Hematopoietic multipotent progenitor cell treated with erythropoietin and hydrocortisone succinate and interleukin-3 and kit ligand, for 4 days (in vitro differentiated cells): Measurements from ENCODE around the gene ADTRP.

ENCODE experiments used
- DNase-seq: peaks from one replicate; pipeline ENCODE4 v3.0.0-alpha.2; 2015

The ADTRP gene

GRCh38 chr6:11778648-11779328 is at the start of gene ADTRP:
Gene ADTRP (minus strand): TSS chr6:11778803. CDS start chr6:11778759, 44 bp downstream.
- peak; percentile 54 for DNase-seq

- DNase-seq = no peak
Observed at GRCh38 chr6:11826779-11827178, 48.2 kb upstream of the ADTRP start.

- no peak for DNase-seq
Observed at GRCh38 chr6:11824986-11825385, 46.4 kb upstream of the ADTRP start.

- DNase-seq = peak; percentile 45
Observed at GRCh38 chr6:11822346-11822745, 43.7 kb upstream of the ADTRP start.

GRCh38 chr6:11821781-11822180 is 43.2 kb upstream of the ADTRP start:
- DNase-seq = no peak

- DNase-seq = no peak
Observed at GRCh38 chr6:11820821-11821220, 42.2 kb upstream of the ADTRP start.

GRCh38 chr6:11819486-11819885 is 40.9 kb upstream of the ADTRP start:
- DNase-seq = no peak

- DNase-seq = no peak
Observed at GRCh38 chr6:11815231-11815630, 36.6 kb upstream of the ADTRP start.

GRCh38 chr6:11814819-11815218 is 36.2 kb upstream of the ADTRP start:
- no peak for DNase-seq

GRCh38 chr6:11814106-11814505 is 35.5 kb upstream of the ADTRP start:
- no peak for DNase-seq

GRCh38 chr6:11813606-11814005 is 35.0 kb upstream of the ADTRP start:
- DNase-seq = no peak

- DNase-seq = no peak
Observed at GRCh38 chr6:11812951-11813350, 34.3 kb upstream of the ADTRP start.

GRCh38 chr6:11812439-11812838 is 33.8 kb upstream of the ADTRP start:
- no peak for DNase-seq

GRCh38 chr6:11811644-11812264 is 33.2 kb upstream of the ADTRP start:
- no peak for DNase-seq

- DNase-seq = no peak
Observed at GRCh38 chr6:11810854-11811643, 32.4 kb upstream of the ADTRP start.

GRCh38 chr6:11810039-11810541 is 31.5 kb upstream of the ADTRP start:
- peak; percentile 9 for DNase-seq

- DNase-seq = no peak
Observed at GRCh38 chr6:11808054-11808453, 29.5 kb upstream of the ADTRP start.

GRCh38 chr6:11806561-11807317 is 28.1 kb upstream of the ADTRP start:
- DNase-seq = no peak

- no peak for DNase-seq
Observed at GRCh38 chr6:11805259-11806053, 26.9 kb upstream of the ADTRP start.

GRCh38 chr6:11804701-11805100 is 26.1 kb upstream of the ADTRP start:
- no peak for DNase-seq

- peak; percentile 48 for DNase-seq
Observed at GRCh38 chr6:11804135-11804534, 25.5 kb upstream of the ADTRP start.

- DNase-seq = no peak
Observed at GRCh38 chr6:11803591-11803971, 25.0 kb upstream of the ADTRP start.
